Measurements from ENCODE around the gene ATF4. TPM values are rescaled to one million over a fixed set of nuclear protein-coding genes. Genes with fewer than 3 reads are reported as not detected.
A peak's percentile ranks its signal among the peaks of the same experiment; 100 is the strongest.

Gene ATF4
- polyA plus RNA-seq, 1 donor from 2014 or later = 394 TPM

- H3K79me2 ChIP-seq (replicated peaks; ENCODE audit: insufficient read depth, low read length) = no peaks in the 10 kb centered on the region
- no peaks in the 10 kb centered on the region for H3F3A ChIP-seq (ENCODE audit: insufficient read depth, low read length, poor library complexity, severe bottlenecking)
- no peak overlapping the region for H3K4me3 ChIP-seq (ENCODE audit: low read length)
- no peak overlapping the region for H3K27ac ChIP-seq (ENCODE audit: low read length)
- peaks cover 47% of the 10 kb centered on the region for H3K27me3 ChIP-seq (ENCODE audit: insufficient read depth, low read depth, low read length)
- no peak overlapping the region for H3K9ac ChIP-seq (ENCODE audit: low read length)
- H2AFZ ChIP-seq (ENCODE audit: low read depth, low read length) = no peak overlapping the region
- H4K20me1 ChIP-seq (ENCODE audit: insufficient read depth) = no peaks in the 10 kb centered on the region
- TF ChIP-seq EP300 (conservative IDR thresholded peaks at IDR 0.05; ENCODE audit: poor library complexity, severe bottlenecking) (no peak), MXI1 (conservative IDR thresholded peaks at IDR 0.05; ENCODE audit: poor library complexity, severe bottlenecking) (no peak), REST (IDR thresholded peaks at IDR 0.05; ENCODE audit: borderline replicate concordance) (no peak), SMC3 (conservative IDR thresholded peaks at IDR 0.05; ENCODE audit: poor library complexity) (peak; percentile 18)
- no peaks in the 10 kb centered on the region for H3K36me3 ChIP-seq (ENCODE audit: insufficient read depth, low read length)
- H3K9me3 ChIP-seq (ENCODE audit: low read length) = no peaks in the 10 kb centered on the region
- no peak overlapping the region for H3K4me2 ChIP-seq (ENCODE audit: low read length)
- H3K9me2 ChIP-seq (ENCODE audit: insufficient read depth, low read length) = no peaks in the 10 kb centered on the region
Measured at GRCh38 chr22:39559456-39560105, 39.2 kb downstream of the ATF4 start.

GRCh38 chr22:39560127-39560526 is 39.8 kb downstream of the ATF4 start:
- Histone ChIP-seq H3K4me2 (ENCODE audit: low read length) (no peak overlapping the region), H3K27me3 (ENCODE audit: insufficient read depth, low read depth, low read length) (peaks cover 47% of the 10 kb centered on the region), H3K9me2 (ENCODE audit: insufficient read depth, low read length) (no peaks in the 10 kb centered on the region), H3K9me3 (ENCODE audit: low read length) (no peaks in the 10 kb centered on the region), H3K9ac (ENCODE audit: low read length) (no peak overlapping the region), H3K79me2 (replicated peaks; ENCODE audit: insufficient read depth, low read length) (no peaks in the 10 kb centered on the region), H2AFZ (ENCODE audit: low read depth, low read length) (no peak overlapping the region), H4K20me1 (ENCODE audit: insufficient read depth) (no peaks in the 10 kb centered on the region), H3K4me3 (ENCODE audit: low read length) (no peak overlapping the region), H3K27ac (ENCODE audit: low read length) (no peak overlapping the region), H3F3A (ENCODE audit: insufficient read depth, low read length, poor library complexity, severe bottlenecking) (no peaks in the 10 kb centered on the region), H3K36me3 (ENCODE audit: insufficient read depth, low read length) (no peaks in the 10 kb centered on the region)
- TF ChIP-seq EP300 (conservative IDR thresholded peaks at IDR 0.05; ENCODE audit: poor library complexity, severe bottlenecking) (no peak), MXI1 (conservative IDR thresholded peaks at IDR 0.05; ENCODE audit: poor library complexity, severe bottlenecking) (no peak), CTCF (IDR thresholded peaks at IDR 0.05; ENCODE audit: poor library complexity, severe bottlenecking) (no peak), REST (IDR thresholded peaks at IDR 0.05; ENCODE audit: borderline replicate concordance) (no peak), POLR2AphosphoS5 (IDR thresholded peaks at IDR 0.05) (no peak)
